Stimulated activated CD8-positive, alpha-beta memory T cell treated with anti-CD3 and anti-CD28 coated beads, Interleukin-4, amount 100 ng/mL, for 4 hours (primary cell): ENCODE data around the gene MT1G.
"Not testable (repeated sequence)": the region's sequence is repeated elsewhere in the genome, so short reads cannot be mapped to it uniquely, and the experiment has no call there.

Experiments
- DNase-seq, 2 donors: peaks; one replicate each; pipeline ENCODE4 v3.0.0-alpha.2; 2020; ENCODE audit warnings: low read depth in 2 of 2, low spot score in 1 of 2

Gene MT1G

GRCh38 chr16:56621665-56622445 lies 46.0 kb downstream of the MT1G start:
- DNase-seq = not testable (repeated sequence)

- DNase-seq = no peak
Observed at GRCh38 chr16:56620339-56620897, 47.4 kb downstream of the MT1G start.

GRCh38 chr16:56618138-56618537 lies 49.7 kb downstream of the MT1G start:
- no peak for DNase-seq

- no peak for DNase-seq
Observed at GRCh38 chr16:56617212-56618085, 50.4 kb downstream of the MT1G start.
